CD14-positive monocyte (primary cell): ENCODE data around the gene TSC22D1. TPM values are rescaled to one million over a fixed set of nuclear protein-coding genes. Genes with fewer than 3 reads are reported as not detected.
"Not testable (repeated sequence)": the region's sequence is repeated elsewhere in the genome, so short reads cannot be mapped to it uniquely, and the experiment has no call there.

Experiments used
- DNase-seq, 3 donors: peaks; one replicate each; pipeline ENCODE4 v3.0.0-alpha.2; 2011 to 2022
- H2AFZ ChIP-seq: 2 replicates; pipeline ENCODE4 v1.6.0; 2012; ENCODE audit warnings: mild to moderate bottlenecking, low read depth, low read length, inconsistent platforms; ENCODE audit not compliant: insufficient read depth, poor library complexity, severe bottlenecking
- H3K27ac ChIP-seq, 2 donors: 1 replicate in 1 of 2; 2 replicates in 1 of 2; pipeline ENCODE4 v1.5.1; 2012 to 2013; ENCODE audit warnings: low read length in 2 of 2, control low read depth in 1 of 2, inconsistent platforms in 1 of 2, low read depth in 1 of 2, mild to moderate bottlenecking in 1 of 2
- H3K27me3 ChIP-seq, 2 donors: one replicate each; pipeline versions ENCODE4 v1.6.0 to v1.6.1; 2011 to 2013; ENCODE audit warnings: low read length in 2 of 2; ENCODE audit not compliant: control insufficient read depth in 2 of 2, insufficient read depth in 2 of 2
- H3K36me3 ChIP-seq, 2 donors: replicated peaks in 1 of 2; 1 replicate in 1 of 2; 2 replicates in 1 of 2; pipeline versions ENCODE4 v1.5.1 to v1.6.1; 2012 to 2013; ENCODE audit warnings: low read length in 2 of 2, control low read depth in 1 of 2, inconsistent platforms in 1 of 2, mild to moderate bottlenecking in 1 of 2; ENCODE audit not compliant: insufficient read depth in 2 of 2, control insufficient read depth in 1 of 2
- H3K4me1 ChIP-seq, 2 donors: 1 replicate in 1 of 2; 2 replicates in 1 of 2; pipeline versions ENCODE4 v1.5.1 to v1.6.1; 2012 to 2013; ENCODE audit warnings: low read length in 2 of 2, control low read depth in 1 of 2, inconsistent platforms in 1 of 2, mild to moderate bottlenecking in 1 of 2, moderate library complexity in 1 of 2; ENCODE audit not compliant: insufficient read depth in 2 of 2, control insufficient read depth in 1 of 2
- H3K4me2 ChIP-seq: replicated peaks from 2 replicates; pipeline ENCODE3; 2012; ENCODE audit warnings: low read length, moderate library complexity, mild to moderate bottlenecking; ENCODE audit not compliant: poor library complexity, severe bottlenecking; ENCODE audit errors: extremely low read depth
- H3K4me3 ChIP-seq, 3 experiments: fragments of 200-600 bp in 1 of 3; sonication (generic) in 1 of 3; replicated peaks in 1 of 3; 1 replicate in 2 of 3; 2 replicates in 1 of 3; pipeline ENCODE4 v1.5.1; 2011 to 2013; ENCODE audit warnings: low read length in 3 of 3, mild to moderate bottlenecking in 3 of 3, control low read depth in 2 of 3, low read depth in 2 of 3, inconsistent platforms in 1 of 3, moderate library complexity in 1 of 3
- H3K79me2 ChIP-seq: 2 replicates; pipeline ENCODE4 v1.6.0; 2012; ENCODE audit warnings: mild to moderate bottlenecking, control low read depth, inconsistent platforms, low read length, moderate library complexity; ENCODE audit not compliant: insufficient read depth
- H3K9ac ChIP-seq: 2 replicates; pipeline ENCODE4 v1.6.0; 2017; ENCODE audit warnings: low read length, mild to moderate bottlenecking; ENCODE audit not compliant: insufficient read depth, poor library complexity, severe bottlenecking
- H3K9me3 ChIP-seq, 2 donors: replicated peaks in 1 of 2; 1 replicate in 1 of 2; 2 replicates in 1 of 2; pipeline versions ENCODE4 v1.5.1 to v1.6.1; 2012 to 2013; ENCODE audit warnings: low read length in 2 of 2, control low read depth in 1 of 2; ENCODE audit not compliant: control insufficient read depth in 1 of 2, insufficient read depth in 1 of 2
- H4K20me1 ChIP-seq: 2 replicates; pipeline ENCODE4 v1.6.0; 2012; ENCODE audit warnings: mild to moderate bottlenecking, low read length, control low read depth, moderate library complexity; ENCODE audit not compliant: insufficient read depth
- H3K27ac Mint-ChIP-seq, 7 donors: one replicate each; pipeline ENCODE4 v1.8.0; 2020; ENCODE audit warnings: mild to moderate bottlenecking in 7 of 7, mixed read lengths in 7 of 7, moderate library complexity in 6 of 7, inconsistent platforms in 2 of 7
- H3K27me3 Mint-ChIP-seq, 3 donors: one replicate each; pipeline ENCODE4 v1.8.0; 2021 to 2022; ENCODE audit warnings: low read depth in 3 of 3, mild to moderate bottlenecking in 3 of 3, mixed read lengths in 3 of 3, moderate library complexity in 3 of 3, inconsistent platforms in 1 of 3
- H3K36me3 Mint-ChIP-seq, 2 donors: one replicate each; pipeline ENCODE4 v1.8.0; 2020; ENCODE audit warnings: mixed read lengths in 2 of 2, inconsistent platforms in 1 of 2, mild to moderate bottlenecking in 1 of 2
- H3K4me1 Mint-ChIP-seq: one replicate; pipeline ENCODE4 v1.8.0; 2020; ENCODE audit warnings: mild to moderate bottlenecking, mixed read lengths
- H3K4me3 Mint-ChIP-seq, 2 donors: one replicate each; pipeline ENCODE4 v1.8.0; 2020; ENCODE audit warnings: mild to moderate bottlenecking in 2 of 2, mixed read lengths in 2 of 2, moderate library complexity in 1 of 2
- H3K9me3 Mint-ChIP-seq, 7 donors: one replicate each; pipeline ENCODE4 v1.8.0; 2020 to 2022; ENCODE audit warnings: mixed read lengths in 7 of 7, mild to moderate bottlenecking in 6 of 7, moderate library complexity in 6 of 7, inconsistent platforms in 2 of 7
- WGBS: methylation state at CpG from one replicate; pipeline ENCODE4 v1.1.5; 2013; ENCODE audit warnings: missing lambda C conversion rate; ENCODE audit not compliant: insufficient coverage; 5-methylcytosine and 5-hydroxymethylcytosine counted together
- intact Hi-C, 2 donors: fragments of 100-400 bp; cut with micrococcal nuclease; formaldehyde crosslinking; loops; one replicate each; pipeline versions ENCODE4 v1.15.0 to v1.15.1; 2023
- polyA plus RNA-seq, 3 donors: library from polyadenylated mRNA; depleted of rRNA in 1 of 3; unstranded in 2 of 3; stranded (reverse) in 1 of 3; fragments of 300-500 nt in 2 of 3; fragments of >200 nt in 1 of 3; fragmentation: Illumina TruSeq in 2 of 3; gene quantifications; 1 replicate in 2 of 3; 2 replicates in 1 of 3; pipeline ENCODE4 v1.2.3, GENCODE V29; 2012 to 2021
- TF ChIP-seq, protein P1 (sequence below): fragments of 200-600 bp; IDR thresholded peaks from one replicate; pipeline ENCODE4 v1.8.0; 2022; ENCODE audit warnings: antibody characterized with exemption, mild to moderate bottlenecking

TSC22D1 gene
- polyA plus RNA-seq, 3 donors: 1.9 to 10.4 (median 3.1) TPM

GRCh38 chr13:44564936-44565335 is 11.2 kb downstream of the TSC22D1 start:
- no peak overlapping the region for H2AFZ ChIP-seq
- H3K27me3 ChIP-seq: no peaks in the 10 kb centered on the region
- Mint-ChIP-seq H3K36me3 (peaks cover 0 to 3% of the 10 kb centered on the region in 2 donors), H3K4me3 (no peak overlapping the region), H3K4me1 (peaks cover 2% of the 10 kb centered on the region), H3K27ac (no peak overlapping the region), H3K9me3 (peaks cover 0 to 1% (median 0%) of the 10 kb centered on the region in 7 donors), H3K27me3 (peaks cover 0 to 2% (median 0%) of the 10 kb centered on the region in 3 donors)
- no peaks in the 10 kb centered on the region for H3K9me3 ChIP-seq
- no peak overlapping the region for H3K4me3 ChIP-seq
- H3K4me1 ChIP-seq: no peaks in the 10 kb centered on the region
- H4K20me1 ChIP-seq: no peaks in the 10 kb centered on the region
- WGBS: no CpG with 5 or more reads among the region's 2 CpGs
- intact Hi-C loops: no loop called here
- no peak overlapping the region for H3K4me2 ChIP-seq
- H3K9ac ChIP-seq: no peak overlapping the region
- TF ChIP-seq, protein P1, sequence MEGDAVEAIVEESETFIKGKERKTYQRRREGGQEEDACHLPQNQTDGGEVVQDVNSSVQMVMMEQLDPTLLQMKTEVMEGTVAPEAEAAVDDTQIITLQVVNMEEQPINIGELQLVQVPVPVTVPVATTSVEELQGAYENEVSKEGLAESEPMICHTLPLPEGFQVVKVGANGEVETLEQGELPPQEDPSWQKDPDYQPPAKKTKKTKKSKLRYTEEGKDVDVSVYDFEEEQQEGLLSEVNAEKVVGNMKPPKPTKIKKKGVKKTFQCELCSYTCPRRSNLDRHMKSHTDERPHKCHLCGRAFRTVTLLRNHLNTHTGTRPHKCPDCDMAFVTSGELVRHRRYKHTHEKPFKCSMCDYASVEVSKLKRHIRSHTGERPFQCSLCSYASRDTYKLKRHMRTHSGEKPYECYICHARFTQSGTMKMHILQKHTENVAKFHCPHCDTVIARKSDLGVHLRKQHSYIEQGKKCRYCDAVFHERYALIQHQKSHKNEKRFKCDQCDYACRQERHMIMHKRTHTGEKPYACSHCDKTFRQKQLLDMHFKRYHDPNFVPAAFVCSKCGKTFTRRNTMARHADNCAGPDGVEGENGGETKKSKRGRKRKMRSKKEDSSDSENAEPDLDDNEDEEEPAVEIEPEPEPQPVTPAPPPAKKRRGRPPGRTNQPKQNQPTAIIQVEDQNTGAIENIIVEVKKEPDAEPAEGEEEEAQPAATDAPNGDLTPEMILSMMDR: no peak
- H3K27ac ChIP-seq: no peak overlapping the region
- DNase-seq: no peak
- no peaks in the 10 kb centered on the region for H3K79me2 ChIP-seq
- H3K36me3 ChIP-seq: no peaks in the 10 kb centered on the region

- H3K36me3 ChIP-seq, H4K20me1 ChIP-seq, H3K79me2 ChIP-seq, DNase-seq, H3K27ac ChIP-seq, H2AFZ ChIP-seq, H3K9ac ChIP-seq, H3K9me3 Mint-ChIP-seq, H3K4me2 ChIP-seq, H3K4me3 Mint-ChIP-seq, intact Hi-C loops, H3K27me3 ChIP-seq, H3K9me3 ChIP-seq, H3K36me3 Mint-ChIP-seq, H3K27ac Mint-ChIP-seq, H3K4me3 ChIP-seq, H3K27me3 Mint-ChIP-seq, H3K4me1 ChIP-seq, H3K4me1 Mint-ChIP-seq: not testable (repeated sequence)
- WGBS: 96% methylated on average over 5 of the region's 6 CpGs
Measured at GRCh38 chr13:44562853-44563252, 13.3 kb downstream of the TSC22D1 start.
